ENCODE measurements around the gene ECI2. TPM values are rescaled to one million over a fixed set of nuclear protein-coding genes. Genes with fewer than 3 reads are reported as not detected.
A peak's percentile ranks its signal among the peaks of the same experiment; 100 is the strongest.

ECI2 gene, protein sequence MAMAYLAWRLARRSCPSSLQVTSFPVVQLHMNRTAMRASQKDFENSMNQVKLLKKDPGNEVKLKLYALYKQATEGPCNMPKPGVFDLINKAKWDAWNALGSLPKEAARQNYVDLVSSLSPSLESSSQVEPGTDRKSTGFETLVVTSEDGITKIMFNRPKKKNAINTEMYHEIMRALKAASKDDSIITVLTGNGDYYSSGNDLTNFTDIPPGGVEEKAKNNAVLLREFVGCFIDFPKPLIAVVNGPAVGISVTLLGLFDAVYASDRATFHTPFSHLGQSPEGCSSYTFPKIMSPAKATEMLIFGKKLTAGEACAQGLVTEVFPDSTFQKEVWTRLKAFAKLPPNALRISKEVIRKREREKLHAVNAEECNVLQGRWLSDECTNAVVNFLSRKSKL
- 10 to 100 TPM; 45.0 to 45.5 TPM for total RNA-seq

DNA sequence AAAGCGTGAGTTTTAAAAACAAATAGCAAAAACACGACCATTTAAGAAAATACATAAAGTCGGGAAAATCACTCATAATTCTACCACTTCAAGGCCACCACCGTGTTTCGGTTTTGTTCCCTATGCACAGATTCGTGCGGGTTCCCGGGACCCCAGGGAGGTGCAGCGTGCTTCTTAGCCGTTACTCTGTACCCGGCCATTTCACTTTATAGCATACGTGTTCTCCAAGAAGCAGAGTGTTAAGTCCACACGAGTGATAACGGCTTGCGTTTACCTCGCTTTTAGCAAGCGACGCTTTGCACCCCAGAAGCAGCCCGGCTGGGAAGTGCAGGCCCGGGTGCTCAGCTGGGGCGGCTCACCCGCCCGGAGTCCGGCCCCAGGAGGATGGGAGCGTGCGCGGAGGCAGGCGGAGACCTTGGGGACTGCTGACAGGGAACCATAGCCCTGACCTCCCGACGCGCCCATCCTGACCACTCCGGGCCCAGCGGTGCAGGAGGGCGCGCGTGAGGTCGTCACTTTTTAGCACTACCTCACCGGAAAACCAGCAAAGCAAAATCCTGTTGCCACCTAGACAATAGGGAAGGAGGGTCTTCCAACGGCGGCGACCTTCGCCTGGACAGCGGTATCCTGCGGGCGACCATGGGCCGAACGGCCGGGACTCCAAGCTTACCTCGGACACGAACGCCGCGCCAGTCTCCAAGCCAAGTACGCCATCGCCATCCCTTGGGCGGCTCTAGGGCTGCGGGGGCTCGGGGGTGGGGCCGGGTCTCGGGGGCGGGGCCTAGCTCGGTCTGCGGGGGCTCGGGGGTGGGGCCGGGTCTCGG is at the start of gene ECI2:
ECI2 (minus strand) TSS at position 735 of the 824 bp plus-strand sequence; CDS start at position 720, 15 bp downstream.
- ATAC-seq (peak; percentile 66), DNase-seq (peak; percentile 74)
- Mint-ChIP-seq H3K27ac (peak within 1 kb of the TSS; percentile 92), H3K36me3 (peaks cover 35% of the 10 kb centered on the region), H3K4me1 (peaks cover 38% of the 10 kb centered on the region), H3K9me3 (ENCODE audit: low read depth) (peaks cover 5% of the 10 kb centered on the region), H3K27me3 (no peaks in the 10 kb centered on the region), H3K4me3 (peak within 1 kb of the TSS; percentile 86)
- CTCF ChIA-PET = interaction anchor here (0.9 to 2.2 kb wide), 9 partner anchors 17 to 395 kb away, joined by 3 to 12 read pairs (median 4); partner anchors contain the start of gene FAM50B

DNA sequence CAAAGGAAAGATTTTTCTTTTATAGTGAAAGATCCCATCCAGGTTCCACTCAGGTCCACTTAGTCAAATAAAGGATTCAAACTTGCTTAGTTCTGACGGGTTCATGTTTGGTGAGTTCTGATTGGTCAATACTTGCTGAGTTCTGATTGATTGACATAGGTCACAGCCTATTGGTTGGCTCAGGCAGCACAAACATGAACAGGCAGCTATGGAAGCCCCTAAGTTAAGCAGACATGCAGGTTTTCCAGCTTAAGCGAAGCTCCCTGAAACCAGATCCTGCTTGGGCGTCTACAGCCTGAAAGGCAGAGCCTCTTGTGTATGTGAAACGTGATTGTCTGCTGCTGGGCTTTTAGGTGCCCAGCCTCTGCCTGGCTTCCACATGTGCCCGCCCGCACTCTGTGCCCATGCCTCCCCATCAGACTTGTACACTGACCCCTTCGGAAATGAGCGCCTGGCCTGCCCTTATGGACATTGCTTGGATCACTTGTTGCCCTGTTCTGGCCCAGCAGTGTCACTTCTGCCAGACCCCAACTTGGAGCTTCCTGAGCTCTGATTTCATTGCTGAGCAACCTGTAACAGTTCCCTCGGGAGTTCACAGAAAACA is 45.4 kb upstream of the ECI2 start:
- CTCF ChIA-PET = no interaction called here
- Mint-ChIP-seq H3K4me3 (no peak overlapping the region), H3K36me3 (peaks cover 3% of the 10 kb centered on the region), H3K4me1 (peaks cover 8% of the 10 kb centered on the region), H3K27ac (no peak overlapping the region), H3K9me3 (ENCODE audit: low read depth) (peaks cover 11% of the 10 kb centered on the region), H3K27me3 (peaks cover 2% of the 10 kb centered on the region)
- no peak for DNase-seq
- ATAC-seq = no peak

DNA sequence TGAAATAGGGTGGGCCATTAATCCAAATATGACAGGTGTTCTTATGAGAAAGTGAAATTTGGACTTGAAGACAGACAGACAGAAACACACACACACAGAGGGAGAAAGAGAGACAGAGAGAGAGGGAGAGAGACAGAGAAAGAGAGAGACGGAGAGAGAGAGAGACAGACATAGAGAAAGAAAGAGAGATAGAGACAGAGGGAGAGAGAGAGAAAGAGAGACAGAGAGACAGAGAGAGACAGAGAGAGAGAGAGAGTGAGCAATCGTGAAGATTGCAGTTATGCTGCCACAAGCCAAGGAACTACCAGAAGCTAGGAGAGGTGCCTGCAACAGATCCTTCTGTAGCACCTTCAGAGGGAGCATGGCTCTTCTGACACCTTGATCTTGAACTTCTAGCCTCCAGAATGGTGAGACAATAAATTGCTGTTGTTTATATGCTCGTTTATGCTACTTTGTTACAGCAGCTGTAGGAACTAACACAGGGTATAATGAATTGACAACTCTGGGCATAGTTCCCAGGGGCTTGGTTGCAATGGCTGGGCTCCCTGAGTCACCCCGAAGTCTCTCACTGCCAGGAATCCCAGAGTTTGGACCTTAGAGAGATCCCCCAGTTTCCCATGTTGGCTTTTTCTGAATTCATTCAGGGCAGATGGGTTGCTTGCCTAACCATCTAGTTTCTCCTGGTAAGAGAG is 44.7 kb upstream of the ECI2 start:
- Mint-ChIP-seq H3K4me3 (no peak overlapping the region), H3K4me1 (peaks cover 2% of the 10 kb centered on the region), H3K27ac (no peak overlapping the region), H3K9me3 (ENCODE audit: low read depth) (peaks cover 6% of the 10 kb centered on the region), H3K27me3 (peaks cover 4% of the 10 kb centered on the region), H3K36me3 (no peaks in the 10 kb centered on the region)
- ATAC-seq = no peak
- DNase-seq = no peak
- CTCF ChIA-PET = no interaction called here

DNA sequence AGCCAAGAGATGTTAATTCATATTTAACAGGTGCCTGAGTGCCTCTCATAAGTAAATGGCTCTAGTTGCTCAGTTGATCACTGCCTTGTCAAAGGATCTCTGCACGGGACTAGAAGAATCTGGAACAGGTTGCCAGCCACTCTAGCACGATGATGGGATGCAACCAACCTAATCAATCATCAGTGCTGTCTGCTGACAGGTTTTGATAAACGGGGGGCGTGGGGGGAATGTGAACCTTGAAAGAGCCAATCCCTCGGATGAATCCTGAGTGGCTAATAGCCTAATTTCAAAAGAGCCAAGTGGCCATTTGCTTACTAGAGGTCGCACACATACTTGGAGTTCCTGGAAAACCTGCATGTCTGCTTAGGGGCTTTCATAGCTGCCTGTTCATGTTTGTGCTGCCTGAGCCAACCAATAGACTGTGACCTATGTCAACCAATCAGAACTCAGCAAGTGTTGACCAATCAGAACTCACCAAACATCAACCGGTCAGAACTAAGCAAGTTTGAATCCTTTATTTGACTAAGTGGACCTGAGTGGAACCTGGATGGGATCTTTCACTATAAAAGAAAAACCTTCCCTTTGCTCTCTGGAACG is 43.5 kb upstream of the ECI2 start:
- CTCF ChIA-PET = no interaction called here
- Mint-ChIP-seq H3K4me1 (no peaks in the 10 kb centered on the region), H3K4me3 (no peak overlapping the region), H3K9me3 (ENCODE audit: low read depth) (no peaks in the 10 kb centered on the region), H3K27me3 (peaks cover 6% of the 10 kb centered on the region), H3K27ac (no peak overlapping the region), H3K36me3 (no peaks in the 10 kb centered on the region)
- no peak for DNase-seq
- ATAC-seq = no peak

DNA sequence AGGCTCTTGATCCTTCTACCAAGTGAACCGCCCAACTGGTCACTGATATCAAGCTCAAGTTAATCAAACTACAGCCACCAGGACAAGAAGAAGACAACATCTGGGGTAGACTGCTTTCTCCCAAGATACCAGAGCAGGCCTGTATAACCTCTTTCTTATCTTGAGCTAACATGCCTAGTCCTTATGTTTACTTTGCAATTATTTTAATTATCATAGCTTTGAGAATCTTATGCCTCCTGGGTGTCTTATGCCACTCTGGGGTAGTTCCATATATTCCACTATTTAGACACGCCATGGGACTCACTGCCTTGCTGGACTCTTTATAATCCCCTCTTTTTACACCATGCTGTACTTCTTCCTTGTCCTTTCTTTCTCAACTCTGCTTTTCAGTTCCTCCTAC is 41.5 kb upstream of the ECI2 start:
- Mint-ChIP-seq H3K27ac (no peak overlapping the region), H3K27me3 (peaks cover 6% of the 10 kb centered on the region), H3K9me3 (ENCODE audit: low read depth) (no peaks in the 10 kb centered on the region), H3K36me3 (no peaks in the 10 kb centered on the region), H3K4me3 (no peak overlapping the region), H3K4me1 (no peaks in the 10 kb centered on the region)
- ATAC-seq (no peak), DNase-seq (no peak)
- CTCF ChIA-PET = interaction anchor here (0.5 kb wide), 1 partner anchor 1052 kb away, joined by 3 read pairs; no protein-coding TSS in a partner anchor

DNA sequence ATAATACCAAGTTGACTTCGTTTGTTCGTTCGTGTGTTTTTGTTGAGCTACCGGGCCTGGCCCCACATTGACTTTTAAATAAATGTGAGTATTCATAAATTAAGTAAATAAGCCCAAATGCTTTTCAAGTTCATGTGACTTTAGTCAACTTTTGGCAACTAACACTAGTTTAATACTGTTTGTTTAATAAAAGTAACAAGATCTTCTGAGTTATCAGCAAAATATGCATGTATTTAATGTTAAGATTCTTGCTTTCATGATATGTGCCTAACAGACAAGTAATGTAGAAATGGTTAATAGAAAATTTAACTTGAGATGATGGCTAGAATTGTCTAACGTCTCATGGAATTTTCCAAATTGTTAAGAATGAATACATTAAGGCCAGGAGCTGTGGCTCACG is 38.7 kb upstream of the ECI2 start:
- CTCF ChIA-PET = interaction anchor here (1.1 kb wide), 1 partner anchor 215 kb away, joined by 4 read pairs; no protein-coding TSS in a partner anchor
- Mint-ChIP-seq H3K4me1 (no peaks in the 10 kb centered on the region), H3K9me3 (ENCODE audit: low read depth) (no peaks in the 10 kb centered on the region), H3K27ac (no peak overlapping the region), H3K4me3 (no peak overlapping the region), H3K36me3 (no peaks in the 10 kb centered on the region), H3K27me3 (peaks cover 3% of the 10 kb centered on the region)
- DNase-seq (no peak), ATAC-seq (no peak)

DNA sequence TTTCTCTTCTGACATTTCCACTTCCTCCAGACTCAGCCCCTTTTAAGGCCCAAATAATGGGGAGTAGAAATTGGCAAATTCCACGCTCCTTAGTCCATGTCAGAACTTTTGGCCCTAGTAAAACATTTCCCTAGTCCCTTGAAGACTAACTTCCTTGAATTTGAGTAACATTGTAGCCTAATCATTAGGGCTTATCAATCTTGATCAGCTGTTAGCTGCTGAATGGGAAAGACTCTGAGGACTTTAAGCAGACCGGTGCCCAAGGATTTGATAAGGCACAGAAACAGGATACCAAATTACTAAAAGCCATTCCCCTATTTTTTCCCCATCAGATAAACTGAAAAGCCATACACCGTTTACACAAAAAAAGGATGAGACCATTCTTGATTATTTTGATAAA is 37.0 kb upstream of the ECI2 start:
- CTCF ChIA-PET = interaction anchor here (1.0 to 1.1 kb wide), 2 partner anchors 16 to 239 kb away, joined by 3 to 4 read pairs; no protein-coding TSS in a partner anchor
- Mint-ChIP-seq H3K27ac (no peak overlapping the region), H3K36me3 (peaks cover 2% of the 10 kb centered on the region), H3K9me3 (ENCODE audit: low read depth) (peaks cover 6% of the 10 kb centered on the region), H3K4me3 (no peak overlapping the region), H3K4me1 (no peaks in the 10 kb centered on the region), H3K27me3 (peaks cover 3% of the 10 kb centered on the region)
- DNase-seq = no peak
- no peak for ATAC-seq

DNA sequence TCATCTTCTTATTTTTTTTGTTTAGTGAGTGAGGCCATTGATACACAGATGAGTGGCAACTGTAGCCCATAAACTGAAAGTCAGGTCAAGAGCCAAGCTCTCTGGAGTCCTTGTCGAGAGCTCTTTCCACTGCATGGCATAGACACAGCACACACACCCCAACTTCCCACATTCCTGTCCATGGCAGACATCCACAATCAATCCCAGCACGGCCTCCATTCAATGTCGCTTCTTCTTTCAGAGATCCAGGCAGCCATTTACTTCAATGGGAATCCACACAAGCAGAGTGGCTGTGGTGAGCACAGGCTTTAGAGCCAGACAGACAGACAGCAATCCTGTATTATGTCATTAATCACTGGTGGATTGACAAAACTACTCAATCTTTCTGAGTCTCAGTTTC is 34.9 kb upstream of the ECI2 start:
- ATAC-seq (no peak), DNase-seq (no peak)
- Mint-ChIP-seq H3K4me1 (no peaks in the 10 kb centered on the region), H3K4me3 (no peak overlapping the region), H3K9me3 (ENCODE audit: low read depth) (peaks cover 6% of the 10 kb centered on the region), H3K36me3 (peaks cover 2% of the 10 kb centered on the region), H3K27me3 (peaks cover 3% of the 10 kb centered on the region), H3K27ac (no peak overlapping the region)
- CTCF ChIA-PET = no interaction called here

DNA sequence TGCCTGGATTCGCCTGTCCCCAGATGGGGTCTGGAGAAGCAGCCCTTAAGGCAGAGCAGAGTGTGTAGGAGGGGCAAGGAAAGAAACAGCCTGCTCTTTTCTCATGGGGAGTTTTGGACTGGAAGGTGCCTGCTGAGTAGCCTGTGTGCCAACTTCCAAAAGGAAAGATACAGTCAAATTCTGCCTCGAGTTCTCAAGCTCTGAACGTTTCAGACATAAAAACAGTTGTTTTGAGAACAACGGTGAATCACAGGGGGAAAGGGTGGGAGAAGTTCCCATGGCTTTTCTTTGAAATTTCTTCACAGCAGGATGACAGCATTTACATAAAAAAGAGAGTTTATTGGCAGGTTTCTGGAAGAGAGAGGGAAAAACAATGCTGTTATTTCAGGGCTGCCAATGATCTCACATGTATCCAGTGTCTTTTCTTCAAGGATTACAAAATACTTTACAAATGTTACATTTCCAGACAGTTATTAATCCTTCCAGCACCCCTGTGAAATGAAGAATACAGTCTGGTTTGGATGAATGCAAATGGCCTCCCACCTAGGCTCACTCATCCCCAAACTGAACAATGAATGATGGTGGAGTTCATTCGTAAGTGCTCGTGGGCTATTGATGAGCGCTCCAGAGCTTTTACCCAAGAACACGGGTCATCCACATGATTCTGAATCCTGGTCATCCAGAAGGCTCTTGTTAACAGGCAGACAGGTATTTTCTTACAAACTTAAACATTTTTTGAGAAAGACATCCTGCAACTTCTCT is 33.8 kb upstream of the ECI2 start:
- Mint-ChIP-seq H3K27ac (no peak overlapping the region), H3K36me3 (peaks cover 2% of the 10 kb centered on the region), H3K9me3 (ENCODE audit: low read depth) (peaks cover 6% of the 10 kb centered on the region), H3K4me3 (no peak overlapping the region), H3K4me1 (no peaks in the 10 kb centered on the region), H3K27me3 (no peaks in the 10 kb centered on the region)
- DNase-seq (no peak), ATAC-seq (no peak)
- CTCF ChIA-PET = no interaction called here

DNA sequence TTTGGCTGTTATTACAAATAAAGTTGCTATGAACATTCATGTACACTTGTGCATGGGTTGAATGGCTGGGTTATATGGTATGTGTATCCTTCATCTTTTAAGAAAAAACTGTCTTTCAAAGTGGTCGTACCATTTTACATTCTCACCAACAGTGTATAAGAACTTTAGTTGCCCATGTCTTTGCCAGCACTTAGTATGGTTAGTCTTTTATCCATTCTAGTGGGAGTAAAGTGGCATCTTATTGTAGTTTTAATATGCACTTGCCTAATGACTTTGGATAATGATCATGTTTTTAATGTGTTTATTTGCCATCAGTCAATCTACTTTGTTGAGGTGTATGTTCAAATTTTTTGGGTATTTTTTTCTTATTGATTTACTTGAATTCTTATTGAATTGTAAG is 32.5 kb upstream of the ECI2 start:
- H3K27ac Mint-ChIP-seq = no peak overlapping the region
- ATAC-seq (no peak), DNase-seq (no peak)
- H3K36me3 Mint-ChIP-seq = peaks cover 2% of the 10 kb centered on the region
- H3K9me3 Mint-ChIP-seq (ENCODE audit: low read depth) = peaks cover 6% of the 10 kb centered on the region
- CTCF ChIA-PET = no interaction called here
- no peak overlapping the region for H3K4me3 Mint-ChIP-seq
- H3K27me3 Mint-ChIP-seq = no peaks in the 10 kb centered on the region
- no peaks in the 10 kb centered on the region for H3K4me1 Mint-ChIP-seq

DNA sequence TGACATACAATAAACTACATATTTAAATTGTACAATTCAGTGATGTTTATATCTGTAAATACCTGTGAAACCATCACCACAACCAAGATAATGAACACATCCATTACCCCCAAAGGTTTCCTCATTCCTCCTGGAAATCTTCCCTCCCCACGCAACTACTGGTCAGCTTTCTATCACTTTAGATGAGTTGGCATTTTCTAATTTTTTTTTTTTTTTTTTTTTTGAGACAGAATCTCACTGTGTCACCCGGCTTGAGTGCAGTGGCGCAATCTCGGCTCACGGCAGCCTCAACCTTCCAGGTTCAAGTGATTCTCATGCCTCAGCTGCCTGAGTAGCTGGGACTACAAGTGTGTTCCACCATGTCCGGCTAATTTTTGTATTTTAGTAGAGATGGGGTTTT is 31.7 kb upstream of the ECI2 start:
- Mint-ChIP-seq H3K4me1 (no peaks in the 10 kb centered on the region), H3K36me3 (peaks cover 2% of the 10 kb centered on the region), H3K27ac (no peak overlapping the region), H3K27me3 (no peaks in the 10 kb centered on the region), H3K9me3 (ENCODE audit: low read depth) (peaks cover 6% of the 10 kb centered on the region), H3K4me3 (no peak overlapping the region)
- ATAC-seq (no peak), DNase-seq (no peak)
- CTCF ChIA-PET = interaction anchor here (1.1 kb wide), 1 partner anchor 435 kb away, joined by 4 read pairs; no protein-coding TSS in a partner anchor

DNA sequence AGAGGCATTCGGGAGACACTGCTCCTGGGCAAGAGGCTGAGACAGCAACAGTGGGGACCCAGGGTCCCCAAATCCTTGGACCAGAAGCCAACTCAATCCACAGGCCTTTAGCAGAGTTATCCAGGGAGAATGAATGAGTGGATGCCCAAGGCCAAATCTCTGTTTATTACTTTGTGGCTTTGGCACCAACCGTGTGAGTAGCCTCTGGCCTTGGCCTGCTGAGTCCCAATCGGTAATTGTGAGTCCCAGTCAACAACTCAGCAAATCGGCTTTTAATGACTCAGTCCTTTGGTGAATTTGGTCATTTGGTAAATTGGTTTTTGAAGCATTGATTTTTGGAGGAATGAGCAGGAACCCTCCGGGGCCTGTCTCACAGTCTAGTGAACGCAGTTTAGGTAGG is 29.1 kb upstream of the ECI2 start:
- CTCF ChIA-PET = interaction anchor here (2.6 kb wide), 1 partner anchor 46 kb away, joined by 8 read pairs; no protein-coding TSS in a partner anchor
- Mint-ChIP-seq H3K4me1 (no peaks in the 10 kb centered on the region), H3K9me3 (ENCODE audit: low read depth) (peaks cover 6% of the 10 kb centered on the region), H3K27ac (no peak overlapping the region), H3K4me3 (no peak overlapping the region), H3K27me3 (no peaks in the 10 kb centered on the region), H3K36me3 (peaks cover 2% of the 10 kb centered on the region)
- ATAC-seq (no peak), DNase-seq (no peak)
